Measurements from ENCODE around the gene NR2F1-AS1. TPM values are rescaled to one million over a fixed set of nuclear protein-coding genes. Genes with fewer than 3 reads are reported as not detected.

NR2F1-AS1 gene
- polyA plus RNA-seq, 1 donor (not counting 4 experiments of a cell fraction or from before 2014, with no cell fraction given), result 0.25 TPM

DNA sequence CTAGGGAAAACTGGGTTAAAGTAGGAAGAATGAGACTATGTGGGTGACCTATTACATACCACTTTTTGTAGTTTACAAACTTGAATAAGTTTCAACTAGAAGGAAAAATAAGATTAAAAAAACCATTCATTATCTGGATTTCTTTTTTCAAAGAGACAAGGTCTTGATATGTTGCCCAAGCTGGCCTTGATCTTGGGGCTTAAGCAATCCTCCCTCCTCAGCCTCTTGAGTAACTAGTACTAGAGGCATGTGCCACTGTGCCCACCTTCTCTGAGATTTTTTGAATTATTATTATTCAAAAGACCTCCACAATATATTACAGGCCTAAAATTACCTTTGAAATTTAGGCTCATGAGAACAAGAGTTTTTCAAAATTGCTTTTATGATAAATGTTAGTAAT lies 63.2 kb downstream of the NR2F1-AS1 start:
- no peak for FAIRE-seq
- H3K4me3 ChIP-seq (ENCODE audit: control insufficient read depth in 2 of 3, extremely low read depth in 1 of 3, insufficient read depth in 2 of 3, low read depth in 1 of 3, low read length in 3 of 3), result no peak overlapping the region
- no peaks in the 10 kb centered on the region for H3K27me3 ChIP-seq (ENCODE audit: control insufficient read depth, extremely low read depth, insufficient read depth, low read length)
- DNase-seq (ENCODE audit: low read depth, low spot score), result no peak
- no peaks in the 10 kb centered on the region for H3K79me2 ChIP-seq (ENCODE audit: control insufficient read depth, insufficient read depth, low read length)
- dilution Hi-C loops (cut with MboI; ENCODE audit: extremely low pct_ligation_motif_present, low sequenced_read_pairs), result no loop called here
- no peaks in the 10 kb centered on the region for H3K4me1 ChIP-seq (ENCODE audit: control insufficient read depth, extremely low read depth, insufficient read depth, low read length)
- H3K9ac ChIP-seq (ENCODE audit: control insufficient read depth, extremely low read depth, insufficient read depth, low read length), result no peak overlapping the region
- no peak overlapping the region for H2AFZ ChIP-seq (ENCODE audit: control insufficient read depth, low read length)
- H3K4me2 ChIP-seq (ENCODE audit: control insufficient read depth, extremely low read depth, insufficient read depth, low read depth, low read length), result no peak overlapping the region
- H3K9me1 ChIP-seq (ENCODE audit: control insufficient read depth, extremely low read depth, insufficient read depth, low read length), result no peaks in the 10 kb centered on the region
- H3K36me3 ChIP-seq (ENCODE audit: control insufficient read depth in 2 of 2, extremely low read depth in 1 of 2, insufficient read depth in 2 of 2, low read length in 2 of 2), result no peaks in the 10 kb centered on the region
- no peak overlapping the region for H3K27ac ChIP-seq (ENCODE audit: control insufficient read depth, insufficient read depth, low read length)
- no peak for TF ChIP-seq CTCF (optimal IDR thresholded peaks at IDR 0.05 in 1 of 3, IDR thresholded peaks at IDR 0.05 in 1 of 3, conservative IDR thresholded peaks at IDR 0.05 in 1 of 3; ENCODE audit: extremely low read depth in 1 of 3, insufficient read depth in 2 of 3, low read length in 3 of 3)
- no peaks in the 10 kb centered on the region for H4K20me1 ChIP-seq (ENCODE audit: control insufficient read depth, extremely low read depth, insufficient read depth, low read length)
- no peaks in the 10 kb centered on the region for H3K9me3 ChIP-seq (ENCODE audit: control insufficient read depth, low read depth, low read length)

DNA sequence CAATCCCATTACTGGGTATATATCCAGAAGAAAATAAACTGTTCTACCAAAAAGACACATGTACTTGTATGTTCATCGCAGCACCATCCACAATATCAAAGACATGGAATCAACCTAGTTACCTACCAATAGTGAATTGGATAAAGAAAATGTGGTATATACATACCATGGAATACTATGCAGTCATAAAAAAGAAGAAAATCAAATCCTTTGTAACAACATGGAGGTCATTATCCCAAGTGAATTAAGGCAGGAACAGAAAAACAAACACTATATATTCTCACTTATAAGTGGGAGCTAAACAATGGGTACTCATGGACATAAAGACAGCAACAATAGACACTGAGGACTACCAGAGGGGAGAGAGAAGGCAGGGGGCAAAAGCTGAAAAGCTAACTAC lies 67.7 kb downstream of the NR2F1-AS1 start:
- Histone ChIP-seq H2AFZ (ENCODE audit: control insufficient read depth, low read length) (no peak overlapping the region), H3K36me3 (ENCODE audit: control insufficient read depth in 2 of 2, extremely low read depth in 1 of 2, insufficient read depth in 2 of 2, low read length in 2 of 2) (no peaks in the 10 kb centered on the region), H3K9ac (ENCODE audit: control insufficient read depth, extremely low read depth, insufficient read depth, low read length) (no peak overlapping the region), H3K27ac (ENCODE audit: control insufficient read depth, insufficient read depth, low read length) (no peak overlapping the region), H3K4me1 (ENCODE audit: control insufficient read depth, extremely low read depth, insufficient read depth, low read length) (no peaks in the 10 kb centered on the region), H3K4me2 (ENCODE audit: control insufficient read depth, extremely low read depth, insufficient read depth, low read depth, low read length) (no peak overlapping the region), H4K20me1 (ENCODE audit: control insufficient read depth, extremely low read depth, insufficient read depth, low read length) (no peaks in the 10 kb centered on the region), H3K4me3 (ENCODE audit: control insufficient read depth in 2 of 3, extremely low read depth in 1 of 3, insufficient read depth in 2 of 3, low read depth in 1 of 3, low read length in 3 of 3) (no peak overlapping the region), H3K79me2 (ENCODE audit: control insufficient read depth, insufficient read depth, low read length) (no peaks in the 10 kb centered on the region), H3K9me3 (ENCODE audit: control insufficient read depth, low read depth, low read length) (no peaks in the 10 kb centered on the region), H3K27me3 (ENCODE audit: control insufficient read depth, extremely low read depth, insufficient read depth, low read length) (no peaks in the 10 kb centered on the region), H3K9me1 (ENCODE audit: control insufficient read depth, extremely low read depth, insufficient read depth, low read length) (no peaks in the 10 kb centered on the region)
- dilution Hi-C loops (cut with MboI; ENCODE audit: extremely low pct_ligation_motif_present, low sequenced_read_pairs), result no loop called here
- no peak for TF ChIP-seq EZH2 (IDR thresholded peaks at IDR 0.05; ENCODE audit: low read length)
- TF ChIP-seq CTCF (optimal IDR thresholded peaks at IDR 0.05 in 1 of 3, IDR thresholded peaks at IDR 0.05 in 1 of 3, conservative IDR thresholded peaks at IDR 0.05 in 1 of 3; ENCODE audit: extremely low read depth in 1 of 3, insufficient read depth in 2 of 3, low read length in 3 of 3), result no peak
- no peak for FAIRE-seq
- no peak for DNase-seq (ENCODE audit: low read depth, low spot score)

Data from keratinocyte (primary cell).